ENCODE measurements around the gene PLXNA4.

The PLXNA4 gene

DNA sequence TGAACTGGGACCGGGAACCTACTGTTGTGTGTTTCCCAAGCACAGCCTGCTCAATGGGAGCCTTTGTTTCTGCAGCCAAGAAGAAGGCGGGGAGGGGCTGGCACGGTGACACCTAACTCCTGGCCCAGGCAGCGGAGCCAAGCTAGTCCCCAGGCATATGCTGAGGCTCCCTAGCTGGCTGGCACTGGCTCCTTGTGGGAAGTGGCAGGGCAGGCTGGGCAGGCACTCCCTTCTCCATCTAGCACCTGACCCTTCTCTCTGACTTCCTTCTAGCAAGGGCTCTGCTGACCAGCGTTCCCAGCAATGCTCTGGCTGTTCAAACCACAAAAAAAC is 325.0 kb downstream of the PLXNA4 start:
- DNase-seq, result no peak

DNA sequence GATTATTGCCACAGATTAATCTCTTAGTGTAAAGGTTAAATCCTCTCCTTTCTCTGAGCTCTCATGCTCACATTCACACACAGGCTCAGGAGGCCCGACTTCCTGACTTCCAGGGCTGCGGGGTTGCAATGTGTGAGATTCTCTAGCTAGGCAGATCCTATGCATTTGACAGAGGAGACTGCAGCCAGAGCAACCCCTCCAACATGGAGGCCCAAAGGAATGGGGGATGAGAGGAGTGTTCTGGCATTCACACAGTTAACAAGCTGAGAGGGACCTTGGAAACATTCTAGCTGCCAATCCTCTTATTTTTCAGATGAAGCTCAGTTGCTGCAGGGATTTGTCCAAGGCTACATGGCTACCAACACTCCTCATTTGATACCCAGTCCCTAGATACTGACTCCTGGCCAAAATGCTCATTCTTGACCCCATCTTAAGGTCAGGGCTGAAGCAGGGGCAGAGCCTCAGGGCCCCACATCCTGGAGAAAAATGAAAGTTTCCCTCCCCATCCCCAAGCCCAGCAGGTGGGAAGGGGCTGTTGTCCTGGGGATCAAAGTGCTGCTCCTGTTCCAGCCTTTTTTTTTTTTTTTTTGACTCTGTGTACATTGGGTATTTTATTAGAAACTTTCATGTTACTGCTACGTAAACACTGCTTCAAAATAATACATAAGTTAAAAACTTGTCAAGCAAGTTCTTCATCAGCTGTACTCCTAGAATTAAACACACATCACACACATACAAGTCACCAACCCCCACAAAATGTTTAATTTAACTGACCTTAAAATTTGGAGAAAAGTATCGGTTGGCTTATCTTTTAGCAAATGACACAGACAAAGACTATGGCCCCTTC is 325.6 kb downstream of the PLXNA4 start:
- DNase-seq, result no peak

DNA sequence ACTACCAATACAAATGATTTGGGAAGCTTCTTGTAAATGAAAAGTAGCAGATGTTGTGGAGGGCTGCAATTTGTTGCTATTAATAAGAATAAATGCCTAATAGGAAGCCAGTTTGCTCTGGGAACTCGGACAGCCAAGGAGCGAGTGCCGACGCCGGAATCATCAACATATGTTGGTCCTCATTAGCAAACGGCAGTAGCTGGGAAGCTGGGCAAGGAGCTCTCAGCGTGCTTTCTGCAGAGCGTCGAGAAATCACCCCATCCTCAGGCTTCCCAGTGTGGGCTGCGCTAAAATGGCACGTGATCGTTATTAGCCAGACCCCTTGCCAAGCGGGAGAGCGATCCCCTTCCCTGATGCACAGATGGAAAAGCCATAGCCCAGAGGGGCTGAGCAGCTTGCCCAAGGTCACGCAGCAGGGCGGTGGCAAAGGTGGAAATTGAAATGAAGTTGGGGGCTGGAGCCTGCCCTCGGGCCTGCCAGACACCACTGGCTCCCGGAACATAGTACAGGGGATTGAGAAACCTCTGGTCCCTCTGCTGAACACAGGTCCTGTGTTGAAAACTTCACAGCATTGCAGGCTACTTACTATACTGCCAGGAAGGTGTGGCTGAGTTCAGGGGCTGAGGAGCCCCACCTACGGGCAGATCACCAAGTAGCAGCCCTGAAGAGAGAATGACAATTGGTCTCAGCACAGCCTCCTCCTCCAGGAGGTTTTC is 326.9 kb downstream of the PLXNA4 start:
- no peak for DNase-seq

DNA sequence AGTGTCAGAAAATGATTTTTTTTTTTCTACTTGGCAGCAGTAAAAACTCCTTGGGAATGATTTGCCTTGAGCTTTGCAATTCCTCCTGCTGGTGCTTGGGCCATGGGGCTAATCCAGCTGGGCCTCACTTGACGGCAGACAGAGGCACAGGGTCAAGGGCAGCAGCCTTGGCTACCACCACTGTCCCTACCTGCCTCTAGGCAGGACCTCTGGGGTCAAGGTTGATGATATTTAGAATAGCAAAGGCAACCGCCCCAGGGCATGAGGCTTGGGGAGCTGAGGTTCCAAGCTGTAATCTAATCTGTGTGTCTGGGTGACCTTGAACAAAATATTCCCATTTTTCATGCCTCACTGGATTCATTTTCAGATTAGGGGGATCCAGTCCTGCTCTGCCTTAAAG is 327.4 kb downstream of the PLXNA4 start:
- no peak for DNase-seq

DNA sequence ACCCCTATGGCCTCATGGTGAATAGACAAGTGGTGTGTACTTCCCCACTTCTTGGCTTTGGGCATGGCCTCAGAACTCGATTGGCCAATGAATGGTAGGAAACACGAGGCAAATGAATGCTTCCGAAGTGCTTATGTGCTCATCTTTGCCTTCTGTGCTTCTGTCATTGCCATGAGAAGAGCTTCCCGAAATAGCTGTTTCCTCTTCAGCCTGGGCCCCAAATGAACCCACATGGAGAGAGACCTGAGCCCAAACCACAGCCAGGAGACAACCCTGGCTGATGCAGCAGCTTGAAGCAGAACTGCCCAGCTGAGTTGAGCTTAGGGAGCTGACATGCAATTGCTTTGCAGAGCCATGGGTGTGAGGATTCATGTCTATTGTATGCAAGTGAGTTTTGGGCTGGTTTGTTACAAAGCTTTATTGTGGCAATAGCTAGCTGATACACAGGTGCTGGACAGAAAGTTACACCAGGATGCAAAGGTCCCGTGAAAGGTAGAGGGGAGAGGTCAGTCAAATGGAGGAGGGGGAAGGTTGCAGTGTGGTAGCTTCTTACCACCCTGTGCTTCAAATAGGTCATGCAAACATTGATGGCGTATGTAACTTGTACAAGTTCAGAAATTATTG is 328.2 kb downstream of the PLXNA4 start:
- no peak for DNase-seq

DNA sequence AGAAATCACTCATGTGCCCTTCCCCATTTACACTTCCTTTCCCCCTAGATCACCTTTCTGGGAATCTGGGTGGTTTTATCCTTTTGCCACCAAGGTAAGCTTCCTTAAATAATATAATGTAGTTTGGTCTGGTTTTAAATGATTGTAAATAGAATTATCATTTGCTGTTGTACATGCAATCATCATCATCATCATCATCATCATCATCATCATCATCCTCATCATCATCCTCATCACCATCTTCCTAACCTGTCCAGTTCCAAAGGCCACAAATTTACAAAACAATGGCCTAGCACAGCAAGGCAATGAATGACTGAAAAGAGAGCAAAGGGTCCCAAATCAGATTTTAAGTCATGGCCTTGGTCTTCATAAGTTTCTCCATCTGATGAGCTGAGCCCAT is 329.7 kb downstream of the PLXNA4 start:
- no peak for DNase-seq

DNA sequence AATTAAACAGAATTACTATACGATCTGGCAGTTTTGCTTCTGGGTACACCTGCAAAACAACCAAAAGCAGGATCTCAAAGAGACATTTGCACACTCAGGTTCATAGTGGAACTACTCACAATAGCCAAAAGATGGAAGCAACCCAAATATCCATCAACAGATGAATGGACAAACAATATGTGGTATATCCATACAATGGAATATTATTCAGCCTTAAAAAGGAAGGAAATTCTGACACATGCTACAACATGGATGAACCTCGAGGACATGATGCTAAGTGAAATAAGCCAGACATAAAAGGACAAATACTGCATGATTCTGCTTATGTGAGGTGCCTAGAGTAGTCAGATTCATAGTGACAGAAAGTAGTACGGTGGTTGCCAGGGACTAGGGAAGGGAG is 330.7 kb downstream of the PLXNA4 start:
- DNase-seq, result no peak

DNA sequence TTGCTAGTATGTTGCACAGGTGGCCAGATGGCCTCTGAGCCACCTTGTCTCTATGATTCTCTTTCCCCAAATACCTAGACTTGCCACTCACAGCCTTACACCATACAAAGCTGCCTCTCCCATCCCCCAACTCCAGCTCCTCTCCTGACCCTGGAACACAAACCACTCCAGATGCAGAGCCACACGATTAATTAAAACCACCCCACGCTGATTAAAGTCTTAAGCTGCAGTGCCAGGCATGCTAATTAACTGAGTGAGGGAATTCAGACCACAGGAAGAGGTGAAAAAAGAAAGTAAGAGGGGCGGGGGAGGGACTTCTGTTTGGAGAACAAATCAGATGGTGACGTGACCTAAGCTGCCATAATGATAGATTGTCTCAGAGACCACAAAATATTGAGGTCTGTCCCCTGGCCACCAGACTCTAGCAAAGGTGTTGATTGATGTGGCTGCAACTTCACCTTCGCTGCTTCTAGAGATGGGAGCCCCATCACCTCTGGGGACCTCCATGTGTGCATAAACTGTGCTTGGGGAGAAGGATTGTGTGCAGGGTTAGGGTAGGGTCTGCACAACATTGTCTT is 331.3 kb downstream of the PLXNA4 start:
- DNase-seq, result no peak

DNA sequence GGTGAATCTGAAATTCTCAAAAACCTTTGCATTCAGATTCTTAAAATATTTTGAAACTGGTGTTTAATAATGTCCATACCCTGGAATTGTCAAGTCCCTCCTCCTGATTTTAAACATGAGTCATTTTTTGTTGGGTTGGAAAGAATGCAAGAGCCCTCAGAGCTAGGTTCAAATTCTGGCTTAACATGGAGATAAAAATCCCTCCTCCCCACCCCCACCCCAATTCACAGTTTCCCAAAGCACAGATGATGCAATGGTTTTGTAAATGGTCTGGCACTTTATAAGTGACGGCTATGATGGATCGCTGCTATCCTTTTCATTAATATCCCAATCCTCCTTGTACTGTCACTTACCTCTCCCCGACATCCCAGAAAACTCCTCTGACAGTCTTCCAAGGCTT is 332.8 kb downstream of the PLXNA4 start:
- no peak for DNase-seq

DNA sequence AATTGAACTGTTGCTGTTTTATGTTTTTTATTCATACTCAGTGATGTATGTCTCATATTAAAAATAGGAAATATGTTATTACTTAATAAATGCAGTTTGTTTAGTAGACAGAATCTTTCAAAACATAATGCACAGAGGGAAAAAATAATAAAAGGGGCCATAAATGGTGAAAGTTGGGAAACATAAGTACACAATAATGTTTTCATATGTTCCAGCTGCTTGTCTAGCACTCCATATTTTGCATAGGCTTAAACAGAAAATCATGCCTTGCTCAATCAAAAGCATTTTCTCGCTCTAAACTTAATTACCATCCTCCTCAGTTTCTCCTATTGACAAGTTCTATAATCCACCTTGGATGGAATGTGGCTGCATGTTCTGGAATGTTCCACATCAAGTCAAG is 333.2 kb downstream of the PLXNA4 start:
- no peak for DNase-seq

DNA sequence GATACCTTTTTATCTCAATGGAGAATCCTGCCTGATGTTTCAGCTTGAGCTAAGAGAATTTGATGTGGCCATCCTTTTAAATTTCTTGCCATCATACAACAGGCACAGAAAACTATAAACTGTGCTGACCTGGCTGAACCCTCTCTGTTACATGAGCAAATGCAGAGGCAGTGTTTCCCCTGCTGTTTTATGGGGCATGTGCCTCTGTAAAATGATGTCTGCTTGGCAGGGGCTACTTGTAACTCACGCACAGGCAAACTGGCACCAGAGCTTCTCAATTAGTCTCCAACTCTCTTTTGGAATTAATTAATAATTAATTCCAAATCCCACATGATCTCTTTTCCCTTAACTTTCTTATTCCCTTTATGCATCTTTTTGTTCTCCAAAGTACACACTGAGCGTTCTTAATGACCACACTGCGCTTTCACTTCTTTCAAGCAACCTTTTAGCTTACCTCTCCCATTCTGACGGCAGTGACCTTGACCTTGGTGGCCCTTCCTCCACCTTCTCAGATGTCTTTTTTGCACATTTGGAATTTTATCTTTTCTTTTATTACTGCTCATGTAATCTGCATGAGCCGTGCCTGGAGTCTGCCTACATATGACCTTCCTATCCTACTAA is 334.0 kb downstream of the PLXNA4 start:
- no peak for DNase-seq

DNA sequence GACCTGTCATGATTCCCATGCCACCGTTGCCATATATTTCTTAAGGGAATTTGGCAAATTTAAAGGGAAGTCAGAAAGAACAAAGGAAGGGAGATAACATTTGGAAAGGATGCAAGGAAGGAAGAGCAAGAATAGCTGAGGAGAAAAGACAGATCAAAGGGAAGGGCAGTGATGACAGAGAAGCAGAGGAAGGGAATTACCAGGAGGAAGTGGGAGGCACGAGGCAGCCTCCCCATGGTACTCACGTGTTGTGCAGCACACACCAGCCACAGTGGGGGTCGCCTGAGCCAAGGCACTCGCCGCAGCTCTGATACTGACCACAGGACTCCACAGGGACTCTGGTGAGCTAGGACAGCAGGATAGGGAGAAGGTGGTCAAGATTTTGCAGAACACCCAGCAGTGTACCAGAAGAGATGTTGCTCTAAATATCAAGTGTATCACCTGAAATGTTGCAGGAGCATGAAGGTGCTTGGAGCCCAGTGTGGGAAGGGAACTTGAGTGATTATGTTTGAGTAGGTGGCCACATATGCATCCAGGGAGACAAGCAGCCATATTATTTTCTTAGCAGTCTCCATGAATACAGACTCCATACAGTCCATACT is 335.3 kb downstream of the PLXNA4 start:
- no peak for DNase-seq

DNA sequence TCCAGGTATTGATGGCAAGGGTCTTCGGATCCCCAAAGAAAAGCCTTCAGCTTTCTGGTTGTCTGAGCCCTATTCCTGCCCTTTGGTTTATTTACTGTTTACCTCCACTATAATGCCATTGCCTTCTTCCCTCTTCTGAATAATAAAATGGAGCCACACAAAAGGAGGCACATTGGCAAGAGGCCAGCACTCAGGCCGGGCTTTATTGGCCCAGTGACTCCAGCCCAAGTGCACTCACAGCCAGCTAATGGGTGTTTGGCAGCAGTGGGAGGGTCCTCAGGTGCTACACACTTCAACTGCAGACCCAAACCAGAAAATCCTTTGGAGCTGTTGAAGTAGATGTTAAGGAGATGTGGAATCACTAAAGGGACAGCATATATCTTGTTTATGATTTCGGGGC is 336.0 kb downstream of the PLXNA4 start:
- no peak for DNase-seq

DNA sequence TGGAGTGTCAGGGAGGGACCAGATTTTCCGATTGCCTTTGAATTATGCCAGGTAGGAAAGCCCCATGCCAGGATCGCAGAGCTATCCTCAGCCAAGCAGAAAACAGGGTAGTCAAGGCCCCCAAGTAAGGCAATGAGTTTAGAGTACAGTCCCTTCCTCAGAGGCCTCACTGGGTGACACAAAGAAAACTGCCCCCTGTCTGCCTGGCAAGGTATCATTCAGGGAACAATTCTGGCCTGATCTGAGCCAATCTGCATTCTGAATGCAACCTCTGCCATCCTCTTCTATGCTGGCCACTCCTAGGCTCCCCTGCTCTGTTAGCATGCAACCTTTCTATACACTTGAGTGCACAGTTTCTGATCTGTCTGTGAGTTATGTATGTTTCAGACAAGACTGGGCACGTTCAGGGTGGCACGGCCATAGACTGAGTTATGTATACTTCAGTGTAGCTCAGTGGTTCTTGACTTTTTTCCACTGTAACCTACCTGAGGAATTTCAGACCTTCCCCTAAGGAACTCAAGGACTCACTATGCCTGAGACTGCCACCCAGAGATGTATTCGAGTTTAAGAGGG is 336.8 kb downstream of the PLXNA4 start:
- DNase-seq, result no peak

DNA sequence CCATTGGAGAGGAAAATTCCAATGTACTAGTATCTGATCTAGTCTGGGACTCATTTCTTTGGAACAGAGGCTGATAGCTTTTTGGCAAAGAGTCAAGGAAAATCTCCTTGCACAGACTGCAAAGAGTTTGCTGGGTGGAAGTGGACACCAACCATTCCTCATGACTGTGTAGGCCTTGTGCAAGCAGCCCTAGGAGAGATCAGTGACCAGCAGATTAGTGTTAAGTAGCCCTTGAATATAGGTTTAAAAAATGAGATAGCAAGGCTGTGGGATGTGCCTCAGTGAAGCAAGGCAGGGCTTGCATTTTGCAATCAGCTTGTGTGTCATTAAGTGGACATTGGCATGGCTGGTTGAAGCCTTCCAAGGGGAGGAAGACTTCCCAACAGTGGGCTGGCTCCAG is 341.6 kb downstream of the PLXNA4 start:
- no peak for DNase-seq

DNA sequence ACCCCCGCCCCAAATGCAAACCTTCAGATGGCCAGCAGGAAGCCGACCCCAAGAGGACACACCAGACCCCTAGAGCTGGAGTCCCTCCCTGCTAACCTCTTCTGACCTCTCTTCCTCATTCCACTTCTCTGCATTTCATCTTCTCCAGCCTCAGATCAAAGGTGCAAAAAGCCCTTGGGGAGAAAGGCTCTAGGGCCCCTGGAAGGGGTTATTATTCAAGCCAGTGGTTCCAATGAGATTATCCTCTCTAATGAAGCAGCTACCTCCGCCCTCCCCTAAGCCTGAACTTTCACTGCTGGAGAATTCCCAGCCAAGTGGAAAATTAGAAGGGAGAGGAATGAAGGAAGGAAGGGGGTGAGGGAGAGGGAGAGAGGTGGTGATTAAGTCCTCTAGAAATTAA is 343.9 kb downstream of the PLXNA4 start:
- no peak for DNase-seq

DNA sequence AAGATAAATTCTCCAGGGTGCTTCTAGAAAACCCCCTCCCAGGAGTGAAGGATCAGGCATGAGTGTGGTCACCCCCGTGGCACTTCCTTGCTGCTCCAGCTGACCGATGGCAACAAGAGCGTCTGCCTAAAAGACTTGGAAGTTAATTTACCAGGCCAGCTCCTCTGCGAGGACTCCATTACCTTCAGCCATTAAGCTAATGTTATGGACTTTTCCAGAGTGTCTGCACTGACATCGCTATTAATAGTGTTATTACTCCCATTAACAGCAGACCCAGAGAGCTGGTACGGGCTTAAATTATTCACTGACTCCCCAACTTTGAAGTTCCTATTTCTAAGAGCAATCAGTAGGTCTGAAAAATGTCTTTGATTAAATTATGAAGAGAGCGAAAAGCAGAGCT is 345.8 kb downstream of the PLXNA4 start:
- DNase-seq, result no peak

DNA sequence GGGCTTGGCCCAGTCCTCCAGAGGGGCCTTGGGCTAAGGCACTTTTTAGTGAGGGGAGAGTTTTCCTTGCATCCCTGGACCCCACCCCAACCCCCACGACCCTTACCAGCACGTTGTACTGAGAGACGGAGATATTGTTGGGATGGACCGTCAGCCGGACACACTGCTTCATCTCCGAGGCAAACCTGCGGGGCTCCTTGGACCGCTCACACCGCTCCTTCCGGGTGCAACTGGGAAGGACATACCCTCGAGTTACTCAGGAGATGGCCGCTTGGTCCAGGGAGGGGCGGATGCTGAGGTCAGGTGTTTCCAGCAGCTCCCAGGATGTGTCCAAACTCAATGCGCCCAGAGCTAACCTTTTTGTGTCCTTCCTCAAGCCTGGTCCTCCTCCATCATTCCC is 348.0 kb downstream of the PLXNA4 start:
- DNase-seq, result no peak

DNA sequence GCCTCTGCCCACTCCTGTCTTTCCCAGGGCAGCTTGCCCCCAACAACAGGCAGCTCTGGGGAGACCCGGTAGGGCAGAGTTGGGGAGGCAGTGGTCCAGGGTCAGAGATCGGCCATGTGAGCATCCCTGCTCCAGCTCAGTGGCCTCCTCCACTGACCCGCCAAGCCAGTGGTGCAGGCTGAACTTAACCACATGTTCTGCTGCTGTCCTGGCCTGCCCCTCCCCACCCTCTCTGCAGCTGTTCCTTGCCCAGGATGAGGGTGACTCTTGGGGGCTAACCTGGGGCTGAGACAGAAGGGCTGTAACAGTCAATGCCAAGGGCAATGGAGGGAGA is 349.3 kb downstream of the PLXNA4 start:
- DNase-seq, result no peak

DNA sequence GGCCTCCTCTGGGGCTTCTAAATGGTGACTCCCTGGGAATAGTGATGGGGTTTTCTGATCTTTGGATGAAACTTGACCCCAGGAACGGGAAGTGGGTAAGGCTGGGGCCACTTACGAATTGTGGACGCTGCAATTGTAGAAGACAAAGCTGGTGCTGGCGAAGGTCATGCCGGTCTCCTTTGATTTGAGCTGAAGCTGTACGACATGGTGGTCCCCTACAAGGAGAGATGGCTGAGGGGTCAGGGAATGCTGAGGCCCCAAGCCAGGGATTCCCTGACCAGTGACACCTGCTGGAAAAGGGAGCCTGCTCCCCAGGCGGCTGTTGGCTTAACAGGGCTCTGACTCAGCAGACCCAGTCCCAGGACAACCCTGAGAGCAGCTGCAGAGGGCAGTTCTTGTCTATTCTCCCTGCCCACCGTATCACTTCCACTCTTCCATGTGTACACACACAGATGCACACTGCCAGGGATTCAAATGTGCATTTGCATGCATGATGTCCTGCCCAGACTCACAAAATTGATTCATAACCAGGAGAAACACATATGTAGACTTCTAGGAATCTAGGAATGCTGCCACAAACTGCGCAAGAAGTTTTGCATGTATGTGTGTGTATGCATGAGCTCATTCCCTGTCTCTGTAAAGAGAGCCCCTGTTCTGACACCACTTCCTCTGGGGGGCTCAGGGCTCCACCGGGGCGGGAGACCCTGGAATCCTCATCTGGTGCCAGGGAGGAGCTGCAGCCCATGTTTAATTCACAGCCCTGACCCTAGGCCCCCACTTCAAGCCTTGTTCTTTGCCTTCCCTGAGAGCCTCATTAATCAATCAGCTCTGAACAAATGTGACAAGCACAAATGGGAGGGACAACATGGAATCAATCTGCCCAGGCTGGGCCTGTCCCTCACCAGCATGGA is 350.0 kb downstream of the PLXNA4 start:
- no peak for DNase-seq

DNA sequence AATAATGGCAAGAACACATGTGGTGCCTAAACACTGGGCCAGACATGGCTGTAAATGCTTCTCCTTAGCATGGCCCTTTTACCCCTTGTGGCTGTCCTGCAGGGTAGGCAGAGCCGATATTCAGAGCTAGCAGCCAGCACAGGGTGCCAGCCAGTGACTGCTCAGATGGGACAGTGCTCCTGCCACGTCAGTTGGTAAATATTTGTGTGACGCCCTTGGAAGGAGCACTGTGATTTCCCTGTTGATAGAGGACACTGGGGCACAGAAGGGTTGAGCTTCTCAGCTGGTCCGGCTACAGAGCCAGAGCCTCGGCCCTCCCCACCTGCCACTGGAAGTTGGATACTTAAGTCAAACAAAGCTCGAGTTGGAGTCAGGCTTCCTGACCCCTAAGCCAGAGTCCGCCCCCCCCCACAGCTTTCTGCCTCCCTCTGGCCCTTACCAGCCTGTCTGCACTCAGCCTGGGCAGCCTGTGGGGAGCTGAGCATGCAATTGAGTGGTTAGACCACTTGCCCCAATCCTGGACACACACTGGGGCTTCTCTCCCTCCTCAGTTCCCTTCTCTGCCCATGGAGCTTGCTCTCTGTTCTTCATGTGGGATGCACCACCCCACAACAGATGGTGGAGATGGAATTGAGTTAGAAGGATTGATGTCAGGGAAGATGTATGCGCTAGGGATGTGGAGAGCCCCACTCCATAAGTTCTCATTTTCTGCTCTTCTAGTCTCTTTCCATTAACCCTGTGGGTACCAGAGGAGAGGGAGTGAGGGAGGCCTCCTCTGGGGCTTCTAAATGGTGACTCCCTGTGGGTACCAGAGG is 350.8 kb downstream of the PLXNA4 start:
- no peak for DNase-seq

Data from activated CD4-positive, alpha-beta T cell treated with anti-CD3 and anti-CD28 coated beads, Interleukin-2, amount 50 U/mL, for 1 hour (primary cell).